ENCODE measurements around the gene GNB4.

GRCh38 chr3:179347345-179348194 lies 103.7 kb downstream of the GNB4 start, which contains the start of gene MFN1:
- peak in 1 of 5 experiments; percentile 17 for TF ChIP-seq CTCF (IDR thresholded peaks at IDR 0.05)
- peak; percentile 41 to 89 for TF ChIP-seq EP300 (IDR thresholded peaks at IDR 0.05)
- peak in 1 of 2 donors; percentile 86 for TF ChIP-seq POLR2A (IDR thresholded peaks at IDR 0.05)
